Activated CD4-positive, CD25-positive, alpha-beta regulatory T cell treated with anti-CD3 and anti-CD28 coated beads, Interleukin-2, amount 50 U/mL, for 16 hours (primary cell): ENCODE measurements around the gene FGF2.
"Not testable (repeated sequence)": the region's sequence is repeated elsewhere in the genome, so short reads cannot be mapped to it uniquely, and the experiment has no call there.

Experiments
- DNase-seq: peaks from one replicate; pipeline ENCODE4 v3.0.0-alpha.2; 2020; ENCODE audit warnings: low read depth, low spot score

The FGF2 gene

GRCh38 chr4:122847931-122848330 is 21.3 kb downstream of the FGF2 start:
- DNase-seq = no peak

DNA sequence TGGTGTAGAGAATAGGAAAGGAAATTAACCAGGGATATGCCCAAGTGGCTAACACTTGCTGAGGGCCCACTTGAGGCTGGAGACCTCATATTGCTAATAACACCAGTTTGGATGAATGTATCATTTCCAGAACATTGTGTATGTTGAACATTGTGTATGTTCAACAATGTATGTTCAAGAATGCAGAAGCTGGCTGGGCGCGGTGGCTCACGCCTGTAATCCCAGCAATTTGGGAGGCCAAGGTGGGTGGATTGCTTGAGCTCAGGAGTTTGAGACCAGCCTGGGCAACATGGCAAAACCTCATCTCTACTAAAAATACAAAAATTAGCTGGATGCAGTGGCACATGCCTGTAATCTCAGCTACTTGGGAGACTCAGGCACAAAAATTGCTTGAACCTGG is 23.2 kb downstream of the FGF2 start:
- DNase-seq = not testable (repeated sequence)

DNA sequence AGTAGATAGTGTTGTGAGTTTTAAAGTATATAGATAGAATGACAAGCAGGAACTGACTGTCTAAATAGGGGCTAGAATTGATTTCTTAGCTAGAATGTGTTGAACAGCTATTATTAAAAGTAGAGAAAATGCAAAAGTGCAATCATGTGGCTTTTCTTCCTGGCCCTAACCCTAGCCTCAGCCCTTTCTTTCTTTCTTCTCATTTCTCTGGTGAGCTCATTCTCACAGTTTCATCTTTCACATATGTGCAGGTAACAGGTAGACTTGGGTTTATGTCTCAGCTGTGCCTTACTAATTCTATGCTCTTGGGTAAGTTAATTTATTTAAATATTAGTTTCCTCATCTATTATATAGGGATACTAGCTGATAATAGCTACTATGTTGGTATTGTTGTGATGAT is 24.9 kb downstream of the FGF2 start:
- DNase-seq = no peak

DNA sequence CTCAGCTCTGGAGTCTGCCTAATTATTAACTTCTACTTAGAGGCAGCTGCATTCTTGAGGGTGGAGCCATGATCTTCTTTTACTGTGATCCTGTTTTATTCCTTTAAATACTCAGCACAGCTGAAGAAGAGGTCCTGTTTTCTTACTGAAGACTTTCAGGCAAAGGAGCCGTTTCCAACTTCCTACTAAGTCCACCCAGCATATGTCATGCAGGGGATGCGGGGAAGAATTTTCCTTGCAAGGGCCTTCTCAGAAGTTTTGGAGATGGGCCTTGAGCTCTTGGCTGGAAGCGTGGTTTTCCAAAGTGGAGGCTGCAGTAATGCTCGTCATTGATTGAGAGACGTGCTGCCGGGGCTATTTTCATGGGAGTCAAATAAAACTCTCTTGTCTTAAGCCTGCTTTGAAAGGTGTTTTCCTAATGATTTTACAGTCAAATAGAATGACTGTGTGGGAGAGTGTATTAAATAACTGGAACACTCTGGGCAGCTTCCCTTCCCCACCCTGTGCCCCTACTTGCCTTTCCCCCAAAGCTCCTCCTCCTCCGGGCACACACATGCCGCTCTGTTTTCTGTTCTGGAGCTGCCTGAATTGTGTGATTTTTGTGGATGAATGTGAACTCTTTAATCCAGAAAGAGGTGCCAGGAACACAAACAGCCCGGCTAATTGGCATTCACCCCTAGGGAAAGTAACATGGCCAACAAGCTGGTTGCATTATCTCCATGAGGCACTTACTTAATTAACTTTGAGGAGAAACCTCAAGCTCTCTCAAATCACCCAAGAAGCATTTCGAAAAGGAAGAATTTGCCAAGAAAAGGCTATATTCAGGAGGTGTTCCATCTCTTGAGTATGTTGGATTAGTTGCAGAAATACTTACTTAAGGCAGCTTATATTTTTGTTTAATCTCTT is 28.1 kb downstream of the FGF2 start:
- DNase-seq = no peak

- no peak for DNase-seq
Observed at GRCh38 chr4:122855353-122855890, 28.8 kb downstream of the FGF2 start.

DNA sequence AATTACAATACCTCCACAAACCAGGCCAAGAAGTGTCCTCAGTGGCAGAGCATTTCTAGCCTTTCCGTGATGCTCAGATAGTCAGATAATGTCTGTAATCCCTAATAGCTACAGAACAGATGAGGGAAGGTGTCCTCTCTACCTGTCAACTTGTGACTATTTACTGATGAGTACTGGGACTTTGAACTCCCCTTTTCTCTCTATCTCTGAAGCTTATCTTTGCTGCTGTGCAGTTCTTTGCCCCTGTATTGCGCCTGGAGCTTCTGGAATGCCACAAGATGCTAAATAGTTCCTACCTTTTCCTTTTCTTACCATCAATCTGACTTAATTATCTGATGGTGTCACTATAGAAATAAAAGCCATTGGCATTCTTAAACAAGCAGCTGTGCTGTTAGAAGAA is 30.5 kb downstream of the FGF2 start:
- no peak for DNase-seq

- no peak for DNase-seq
Observed at GRCh38 chr4:122858705-122859104, 32.1 kb downstream of the FGF2 start.

- no peak for DNase-seq
Observed at GRCh38 chr4:122861172-122861943, 34.7 kb downstream of the FGF2 start.

GRCh38 chr4:122863639-122864038 is 37.0 kb downstream of the FGF2 start:
- DNase-seq = no peak

- DNase-seq = no peak
Observed at GRCh38 chr4:122865425-122865824, 38.8 kb downstream of the FGF2 start.

DNA sequence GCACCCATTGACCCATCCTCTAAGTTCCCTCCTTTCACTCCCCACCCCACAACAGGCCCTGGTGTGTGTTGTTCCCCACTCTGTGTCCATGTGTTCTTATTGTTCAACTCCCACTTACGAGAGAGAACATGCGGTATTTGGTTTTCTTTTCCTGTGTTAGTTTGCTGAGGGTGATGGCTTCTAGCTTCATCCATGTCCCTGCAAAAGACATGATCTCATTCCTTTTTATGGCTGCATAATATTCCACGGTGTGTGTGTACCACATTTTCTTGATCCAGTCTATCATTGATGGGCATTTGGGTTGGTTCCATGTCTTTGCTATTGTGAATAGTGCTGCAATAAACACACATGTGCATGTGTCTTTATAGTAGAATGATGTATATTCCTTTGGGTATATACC is 41.6 kb downstream of the FGF2 start:
- DNase-seq = not testable (repeated sequence)

GRCh38 chr4:122873146-122873545 is 46.5 kb downstream of the FGF2 start:
- no peak for DNase-seq

DNA sequence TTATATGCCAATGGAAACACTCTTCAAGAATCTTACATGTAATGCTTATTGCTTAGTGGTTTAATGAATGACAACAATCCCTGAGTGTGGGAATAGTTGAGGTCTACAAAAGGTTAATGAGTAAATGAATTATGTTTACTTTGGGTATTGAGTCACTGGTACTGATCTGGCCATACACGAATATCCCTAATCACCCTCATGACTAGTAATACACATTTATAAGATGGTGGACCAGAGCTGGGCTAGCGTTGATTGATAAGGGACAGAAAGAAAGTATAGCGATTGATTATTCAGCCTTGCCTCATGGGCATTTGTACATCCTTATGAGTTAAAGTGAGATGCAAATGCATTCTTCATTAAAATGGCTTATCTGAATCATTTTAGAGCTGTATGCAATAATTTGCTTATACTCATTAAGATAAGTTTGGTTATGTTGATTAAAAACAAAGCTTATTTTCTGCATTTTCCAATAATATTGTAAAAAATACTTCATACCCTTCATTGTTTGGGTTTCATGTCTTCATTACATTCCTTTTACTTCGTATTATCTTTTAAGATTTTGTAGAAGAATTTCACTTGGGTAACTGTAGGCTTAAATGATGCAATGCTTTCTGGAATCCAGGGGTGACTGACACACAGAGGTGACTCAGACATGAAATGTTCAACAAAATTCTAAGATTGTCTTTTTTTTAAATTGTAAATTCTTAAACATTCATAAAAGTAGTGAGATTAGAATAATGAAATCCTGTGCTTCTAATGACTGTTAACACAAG is 47.4 kb downstream of the FGF2 start:
- DNase-seq = no peak

DNA sequence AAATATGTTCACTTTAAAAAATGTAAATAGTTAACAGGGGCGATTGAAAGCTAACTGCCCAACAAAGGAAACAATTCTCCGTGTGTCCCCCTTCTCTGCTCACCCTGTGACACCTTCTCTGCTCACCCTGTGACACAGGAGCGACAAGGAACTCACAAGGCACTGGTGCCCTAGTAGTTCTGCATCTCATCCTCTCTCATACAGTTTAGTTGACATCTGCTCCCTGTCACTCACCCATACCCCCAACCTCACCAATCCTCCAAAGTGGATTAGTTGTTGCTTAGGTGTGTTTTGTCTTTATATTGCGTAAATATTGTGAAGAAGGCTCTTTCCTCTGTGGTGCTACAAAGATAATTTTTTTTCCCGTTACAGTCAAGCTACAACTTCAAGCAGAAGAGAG is 49.3 kb downstream of the FGF2 start:
- no peak for DNase-seq

- no peak for DNase-seq
Observed at GRCh38 chr4:122876456-122876855, 49.8 kb downstream of the FGF2 start.

DNA sequence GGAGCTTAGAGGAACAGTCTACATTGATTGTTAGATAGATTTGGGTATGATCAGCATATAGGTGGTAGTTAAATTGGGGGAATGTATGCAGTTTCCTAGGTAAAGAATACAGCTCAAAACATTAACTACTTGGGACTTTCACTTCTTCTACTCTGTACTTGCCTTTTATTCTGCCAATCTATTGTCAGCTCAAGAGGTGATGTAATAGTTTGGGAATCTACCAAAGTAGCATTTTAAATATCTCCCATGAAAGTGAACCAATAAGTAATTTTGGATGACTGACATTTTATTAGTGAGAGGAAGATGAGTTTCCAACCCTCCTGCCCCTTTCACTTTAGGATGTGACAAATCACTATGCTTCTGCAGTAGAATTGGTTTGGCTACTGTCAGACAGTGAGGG is 52.4 kb downstream of the FGF2 start:
- DNase-seq = no peak

DNA sequence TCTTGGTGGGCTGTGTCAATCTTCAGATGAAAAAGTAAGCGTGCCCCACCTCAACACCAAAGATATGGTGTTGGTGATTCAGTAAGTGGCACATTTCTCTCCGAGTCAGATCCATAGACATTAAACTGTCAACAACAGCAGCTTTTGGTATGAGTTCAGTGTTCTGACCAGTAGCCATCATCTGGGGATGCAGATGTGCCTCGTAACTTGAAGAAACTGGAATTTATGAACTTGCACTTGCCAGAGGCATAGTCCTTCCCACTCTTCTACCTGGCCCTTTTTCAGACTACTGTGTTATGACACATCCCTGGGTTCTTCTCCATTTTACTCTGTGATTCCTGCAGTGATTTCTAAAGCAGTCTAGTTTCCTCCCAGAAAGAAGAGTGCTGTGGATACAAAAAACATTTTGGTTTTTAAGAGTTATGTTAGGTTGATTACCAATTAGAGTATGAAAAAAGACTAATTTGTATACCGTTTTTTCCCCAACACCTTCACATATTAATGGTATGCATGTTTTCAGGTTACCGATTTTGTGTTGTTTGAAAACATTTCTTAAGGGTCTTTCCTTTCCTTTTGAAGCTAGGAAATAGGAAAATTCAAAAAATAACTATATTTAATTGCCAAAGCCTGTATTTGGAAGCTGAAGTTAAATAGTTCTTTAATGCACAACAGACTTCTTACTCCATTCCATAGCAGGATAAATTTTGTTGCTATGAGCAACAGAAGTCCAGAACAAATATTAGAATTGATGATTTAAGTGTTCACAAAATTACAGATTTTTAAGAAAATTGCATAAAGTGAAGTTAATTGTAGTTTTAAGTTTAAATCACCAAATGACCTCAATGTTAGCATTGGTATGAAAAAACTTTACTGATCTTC is 56.5 kb downstream of the FGF2 start:
- DNase-seq = no peak

- DNase-seq = no peak
Observed at GRCh38 chr4:122884499-122884898, 57.9 kb downstream of the FGF2 start.

GRCh38 chr4:122889726-122890125 is 63.1 kb downstream of the FGF2 start:
- no peak for DNase-seq

DNA sequence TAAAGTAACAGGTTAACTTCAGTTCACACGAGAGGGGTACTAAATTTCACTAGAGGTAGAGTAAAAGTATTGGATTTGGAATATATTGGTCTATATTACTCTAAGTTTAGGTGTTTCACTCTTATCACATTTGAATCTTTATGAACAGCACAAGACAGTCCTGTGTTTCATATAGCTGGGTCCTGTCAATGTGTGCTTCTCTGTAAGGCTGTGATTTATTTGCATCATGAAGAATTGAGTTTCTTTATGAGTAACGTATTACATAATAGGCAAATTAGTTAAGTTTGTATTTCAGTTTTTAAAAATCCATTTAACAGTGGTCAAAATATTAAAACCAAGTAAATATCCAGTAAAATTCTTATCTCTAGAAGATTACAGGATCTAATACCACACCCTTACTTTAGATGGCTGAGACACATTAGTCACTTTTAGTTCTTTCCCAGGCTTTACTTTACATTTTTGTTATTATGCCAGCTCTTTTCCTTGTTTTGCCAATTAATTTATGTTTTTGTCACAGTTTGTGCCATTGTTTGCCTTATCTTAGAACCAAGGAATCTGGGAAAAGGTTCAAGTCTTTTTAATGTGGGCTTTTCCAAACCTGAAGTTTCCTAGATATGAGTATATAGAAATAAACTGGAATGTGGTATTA is 63.6 kb downstream of the FGF2 start:
- no peak for DNase-seq
